Measurements from ENCODE around the gene ENOX1. TPM values are rescaled to one million over a fixed set of nuclear protein-coding genes. Genes with fewer than 3 reads are reported as not detected.

Gene ENOX1
- total RNA-seq, 1 donor from 2014 or later, result 1.7 TPM

DNA sequence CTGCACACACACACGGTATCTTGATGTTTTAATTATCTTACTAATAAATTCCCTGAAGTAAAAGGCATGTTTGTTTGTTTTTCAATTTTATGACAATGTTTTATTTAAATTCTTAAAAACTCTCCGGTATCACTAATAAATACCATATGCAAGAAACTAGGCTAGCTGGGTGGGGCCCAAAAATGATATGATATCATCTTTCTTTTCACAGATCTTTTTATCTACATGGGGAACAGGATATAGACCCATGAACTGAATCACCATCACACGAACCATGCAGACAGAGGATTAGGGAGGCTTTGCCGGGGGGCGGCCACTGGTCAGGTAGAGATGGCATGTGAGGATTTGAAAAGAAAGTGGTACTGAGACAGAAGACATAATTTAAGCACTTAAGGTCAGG, 266.4 kb downstream of the ENOX1 start:
- Mint-ChIP-seq H3K4me3 (ENCODE audit: unreplicated experiment) (no peak overlapping the region), H3K9me3 (ENCODE audit: unreplicated experiment) (no peaks in the 10 kb centered on the region), H3K27ac (ENCODE audit: unreplicated experiment) (no peak overlapping the region), H3K27me3 (ENCODE audit: unreplicated experiment) (no peaks in the 10 kb centered on the region), H3K36me3 (ENCODE audit: low read depth, unreplicated experiment) (no peaks in the 10 kb centered on the region), H3K4me1 (ENCODE audit: unreplicated experiment) (peaks cover 6% of the 10 kb centered on the region)
- no peak for TF ChIP-seq CTCF (IDR thresholded peaks at IDR 0.05; ENCODE audit: unreplicated experiment)
- DNase-seq (ENCODE audit: low spot score), result no peak

GRCh38 chr13:43518833-43519232, 267.9 kb downstream of the ENOX1 start:
- no peak for DNase-seq (ENCODE audit: low spot score)
- Mint-ChIP-seq H3K27me3 (ENCODE audit: unreplicated experiment) (no peaks in the 10 kb centered on the region), H3K36me3 (ENCODE audit: low read depth, unreplicated experiment) (no peaks in the 10 kb centered on the region), H3K27ac (ENCODE audit: unreplicated experiment) (no peak overlapping the region), H3K4me3 (ENCODE audit: unreplicated experiment) (no peak overlapping the region), H3K9me3 (ENCODE audit: unreplicated experiment) (no peaks in the 10 kb centered on the region), H3K4me1 (ENCODE audit: unreplicated experiment) (peaks cover 6% of the 10 kb centered on the region)
- TF ChIP-seq CTCF (IDR thresholded peaks at IDR 0.05; ENCODE audit: unreplicated experiment), result no peak

DNA sequence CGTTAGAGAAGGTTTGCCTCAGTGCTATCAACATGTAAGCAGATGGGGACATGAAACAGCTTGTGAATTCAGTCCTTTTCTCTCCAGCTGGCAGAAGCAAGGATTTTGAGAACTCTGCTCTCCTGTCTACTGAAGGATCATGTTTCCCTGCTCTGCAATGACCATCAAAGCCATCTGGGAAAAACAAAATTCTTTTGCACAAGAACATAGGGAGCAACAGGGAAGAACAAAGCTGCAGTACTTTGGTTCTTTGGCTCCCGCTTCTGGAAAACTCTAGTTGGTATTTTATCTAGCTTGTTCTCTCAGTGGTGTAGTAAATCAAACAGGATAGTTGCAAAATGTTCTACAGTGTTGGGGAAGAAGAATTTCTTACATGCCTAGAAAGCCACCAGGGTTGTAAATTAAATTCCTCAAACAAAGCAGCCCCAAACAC, 270.4 kb downstream of the ENOX1 start:
- no peak for TF ChIP-seq CTCF (IDR thresholded peaks at IDR 0.05; ENCODE audit: unreplicated experiment)
- no peak overlapping the region for H3K4me3 Mint-ChIP-seq (ENCODE audit: unreplicated experiment)
- H3K27ac Mint-ChIP-seq (ENCODE audit: unreplicated experiment), result no peak overlapping the region
- no peaks in the 10 kb centered on the region for H3K36me3 Mint-ChIP-seq (ENCODE audit: low read depth, unreplicated experiment)
- no peaks in the 10 kb centered on the region for H3K27me3 Mint-ChIP-seq (ENCODE audit: unreplicated experiment)
- H3K9me3 Mint-ChIP-seq (ENCODE audit: unreplicated experiment), result no peaks in the 10 kb centered on the region
- peaks cover 6% of the 10 kb centered on the region for H3K4me1 Mint-ChIP-seq (ENCODE audit: unreplicated experiment)
- DNase-seq (ENCODE audit: low spot score), result no peak

GRCh38 chr13:43515531-43515930, 271.2 kb downstream of the ENOX1 start:
- DNase-seq (ENCODE audit: low spot score), result no peak
- H3K9me3 Mint-ChIP-seq (ENCODE audit: unreplicated experiment), result no peaks in the 10 kb centered on the region
- H3K36me3 Mint-ChIP-seq (ENCODE audit: low read depth, unreplicated experiment), result no peaks in the 10 kb centered on the region
- H3K27ac Mint-ChIP-seq (ENCODE audit: unreplicated experiment), result no peak overlapping the region
- no peaks in the 10 kb centered on the region for H3K27me3 Mint-ChIP-seq (ENCODE audit: unreplicated experiment)
- peaks cover 6% of the 10 kb centered on the region for H3K4me1 Mint-ChIP-seq (ENCODE audit: unreplicated experiment)
- H3K4me3 Mint-ChIP-seq (ENCODE audit: unreplicated experiment), result no peak overlapping the region
- no peak for TF ChIP-seq CTCF (IDR thresholded peaks at IDR 0.05; ENCODE audit: unreplicated experiment)

DNA sequence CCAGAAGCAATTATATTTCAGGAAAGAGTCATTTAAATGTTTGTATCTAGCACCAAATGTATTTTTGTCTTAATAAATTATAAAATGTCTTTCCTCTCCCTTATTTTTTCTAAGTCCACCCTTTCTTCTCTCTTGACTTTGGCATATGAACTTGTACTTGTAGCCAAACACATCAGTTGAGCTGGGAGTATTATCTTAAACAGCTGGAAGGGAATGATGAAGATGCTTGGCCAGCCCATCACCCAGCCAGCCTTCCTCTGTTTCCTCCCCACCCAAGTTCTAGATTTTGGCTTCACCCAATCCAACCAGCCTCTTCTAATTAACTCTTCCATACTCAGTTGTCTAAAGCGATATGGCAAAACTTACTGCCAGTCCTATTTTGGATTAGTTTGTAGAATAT, 272.5 kb downstream of the ENOX1 start:
- Mint-ChIP-seq H3K27ac (ENCODE audit: unreplicated experiment) (no peak overlapping the region), H3K27me3 (ENCODE audit: unreplicated experiment) (no peaks in the 10 kb centered on the region), H3K4me1 (ENCODE audit: unreplicated experiment) (peaks cover 6% of the 10 kb centered on the region), H3K36me3 (ENCODE audit: low read depth, unreplicated experiment) (no peaks in the 10 kb centered on the region), H3K9me3 (ENCODE audit: unreplicated experiment) (no peaks in the 10 kb centered on the region), H3K4me3 (ENCODE audit: unreplicated experiment) (no peak overlapping the region)
- DNase-seq (ENCODE audit: low spot score), result no peak
- TF ChIP-seq CTCF (IDR thresholded peaks at IDR 0.05; ENCODE audit: unreplicated experiment), result no peak
